Gastrocnemius medialis (tissue), 4 donors: ENCODE results near the gene KIAA0040.

Experiments used
- POLR2A ChIP-seq, 2 donors: fragments of 450-650 bp; IDR thresholded peaks; one replicate each; pipeline ENCODE4 v1.6.1; 2017; ENCODE audit warnings: antibody characterized with exemption in 2 of 2, mild to moderate bottlenecking in 2 of 2, moderate library complexity in 2 of 2
- TF ChIP-seq, protein P1 (sequence below), 5 experiments: fragments of 450-650 bp in 3 of 5; fragments of 200-600 bp in 2 of 5; sonication (generic) in 2 of 5; IDR thresholded peaks in 4 of 5; conservative IDR thresholded peaks in 1 of 5; 1 replicate in 4 of 5; 2 replicates in 1 of 5; pipeline ENCODE4 v1.5.1; 2016 to 2019; ENCODE audit warnings: antibody characterized with exemption in 5 of 5, mild to moderate bottlenecking in 3 of 5, moderate library complexity in 3 of 5

DNA sequence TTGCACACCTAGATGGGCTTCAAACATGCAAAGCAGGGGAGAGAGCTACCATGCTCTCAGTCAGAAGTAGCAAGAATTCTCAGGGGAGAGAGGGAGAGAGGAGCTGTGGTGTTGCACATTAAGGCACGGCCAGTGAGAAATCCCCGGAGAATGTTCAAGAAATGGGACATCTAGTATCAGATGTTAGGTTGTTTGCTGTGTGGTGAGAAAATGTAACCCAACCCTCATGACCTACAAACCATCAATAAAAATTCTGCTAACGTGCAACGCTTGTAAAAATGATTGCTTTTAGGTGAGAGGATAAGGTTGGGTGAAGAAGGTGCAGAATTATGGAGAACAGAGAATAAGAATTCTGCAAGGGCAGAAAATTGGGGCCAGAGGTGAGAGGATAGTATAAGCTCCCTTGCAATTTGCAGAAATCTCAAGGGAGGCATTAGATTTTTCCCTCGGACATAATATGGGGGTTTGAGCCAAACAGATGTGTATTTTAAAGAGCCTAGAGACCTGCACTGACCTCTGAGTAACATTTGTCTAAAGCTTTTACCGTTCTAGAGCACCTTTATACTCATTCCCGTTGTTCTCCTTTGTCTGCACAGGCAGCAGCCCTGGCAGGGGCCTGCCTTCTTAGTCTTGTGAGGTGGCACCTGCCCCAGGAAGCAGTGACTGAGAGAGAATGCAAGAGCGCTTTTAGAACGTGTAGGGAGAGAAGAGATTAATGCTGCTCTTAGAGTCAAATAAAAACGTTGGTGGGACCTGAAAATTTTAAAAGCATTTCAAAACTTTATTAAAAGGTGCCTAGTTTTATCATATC is 25.4 kb upstream of the KIAA0040 start:
- TF ChIP-seq, protein P1, sequence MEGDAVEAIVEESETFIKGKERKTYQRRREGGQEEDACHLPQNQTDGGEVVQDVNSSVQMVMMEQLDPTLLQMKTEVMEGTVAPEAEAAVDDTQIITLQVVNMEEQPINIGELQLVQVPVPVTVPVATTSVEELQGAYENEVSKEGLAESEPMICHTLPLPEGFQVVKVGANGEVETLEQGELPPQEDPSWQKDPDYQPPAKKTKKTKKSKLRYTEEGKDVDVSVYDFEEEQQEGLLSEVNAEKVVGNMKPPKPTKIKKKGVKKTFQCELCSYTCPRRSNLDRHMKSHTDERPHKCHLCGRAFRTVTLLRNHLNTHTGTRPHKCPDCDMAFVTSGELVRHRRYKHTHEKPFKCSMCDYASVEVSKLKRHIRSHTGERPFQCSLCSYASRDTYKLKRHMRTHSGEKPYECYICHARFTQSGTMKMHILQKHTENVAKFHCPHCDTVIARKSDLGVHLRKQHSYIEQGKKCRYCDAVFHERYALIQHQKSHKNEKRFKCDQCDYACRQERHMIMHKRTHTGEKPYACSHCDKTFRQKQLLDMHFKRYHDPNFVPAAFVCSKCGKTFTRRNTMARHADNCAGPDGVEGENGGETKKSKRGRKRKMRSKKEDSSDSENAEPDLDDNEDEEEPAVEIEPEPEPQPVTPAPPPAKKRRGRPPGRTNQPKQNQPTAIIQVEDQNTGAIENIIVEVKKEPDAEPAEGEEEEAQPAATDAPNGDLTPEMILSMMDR (IDR thresholded peaks at IDR 0.05 in 4 of 5, conservative IDR thresholded peaks at IDR 0.05 in 1 of 5): no peak
- TF ChIP-seq POLR2A (IDR thresholded peaks at IDR 0.05): no peak
